Thyroid gland (tissue), 4 donors: ENCODE measurements around the gene RRAGC. TPM values are rescaled to one million over a fixed set of nuclear protein-coding genes. Genes with fewer than 3 reads are reported as not detected.
A peak's percentile ranks its signal among the peaks of the same experiment; 100 is the strongest.

Experiments used
- DNase-seq, 2 donors: peaks; one replicate each; pipeline ENCODE4 v3.0.0-alpha.2; 2019
- H3K27ac ChIP-seq, 3 donors: fragments of 200-600 bp; sonication (generic); 1 replicate in 2 of 3; 2 replicates in 1 of 3; pipeline ENCODE4 v1.5.1; 2016 to 2019; ENCODE audit warnings: mild to moderate bottlenecking in 1 of 3, moderate library complexity in 1 of 3
- H3K27me3 ChIP-seq: fragments of 200-600 bp; sonication (generic); one replicate; pipeline ENCODE4 v1.5.1; 2019
- H3K36me3 ChIP-seq, 2 donors: fragments of 200-600 bp; sonication (generic); one replicate each; pipeline ENCODE4 v1.5.1; 2016 to 2019
- H3K4me1 ChIP-seq, 2 donors: fragments of 200-600 bp; sonication (generic); one replicate each; pipeline ENCODE4 v1.5.1; 2017 to 2019
- H3K4me3 ChIP-seq, 3 donors: fragments of 200-600 bp; sonication (generic); replicated peaks in 1 of 3; 1 replicate in 2 of 3; 2 replicates in 1 of 3; pipeline ENCODE4 v1.5.1; 2016; ENCODE audit warnings: mild to moderate bottlenecking in 1 of 3
- H3K9me3 ChIP-seq: fragments of 200-600 bp; sonication (generic); one replicate; pipeline ENCODE4 v1.5.1; 2017
- CTCF ChIP-seq, 6 experiments: fragments of 200-600 bp in 3 of 6; fragments of 450-650 bp in 3 of 6; sonication (generic) in 3 of 6; IDR thresholded peaks; one replicate each; pipeline ENCODE4 v1.5.1; 2016 to 2019; ENCODE audit warnings: antibody characterized with exemption in 6 of 6, mild to moderate bottlenecking in 2 of 6, inconsistent platforms in 1 of 6, moderate library complexity in 1 of 6
- POLR2A ChIP-seq, 2 donors: fragments of 450-650 bp; IDR thresholded peaks; one replicate each; pipeline ENCODE4 v1.6.1; 2017; ENCODE audit warnings: antibody characterized with exemption in 2 of 2, mild to moderate bottlenecking in 2 of 2, moderate library complexity in 1 of 2
- WGBS, 2 donors: methylation state at CpG; one replicate each; pipeline ENCODE4 v1.1.5; 2017; 5-methylcytosine and 5-hydroxymethylcytosine counted together
- intact Hi-C: fragments of 100-400 bp; cut with DNase I; formaldehyde crosslinking; loops from one replicate; pipeline ENCODE4 v1.15.1; 2023
- total RNA-seq, 4 donors: library from RNA; depleted of rRNA; stranded (reverse); fragments of >200 nt; gene quantifications; one replicate each; pipeline ENCODE4 v1.2.3, GENCODE V29; 2016

The RRAGC gene
- total RNA-seq, 4 donors from 2014 or later = 13.2 to 20.3 (median 15.7) TPM

GRCh38 chr1:38865112-38865715, 5.6 kb upstream of the RRAGC start:
- H3K27me3 ChIP-seq = no peaks in the 10 kb centered on the region
- DNase-seq = no peak
- no peak overlapping the region for H3K27ac ChIP-seq
- no peaks in the 10 kb centered on the region for H3K36me3 ChIP-seq
- TF ChIP-seq POLR2A (IDR thresholded peaks at IDR 0.05) (no peak), CTCF (IDR thresholded peaks at IDR 0.05) (no peak)
- peaks cover 5 to 7% of the 10 kb centered on the region in 2 donors for H3K4me1 ChIP-seq
- intact Hi-C loops = no loop called here
- H3K4me3 ChIP-seq = no peak overlapping the region
- no peaks in the 10 kb centered on the region for H3K9me3 ChIP-seq
- 84 to 94% methylated on average over 4 of the region's 4 CpGs for WGBS, 2 donors

- Histone ChIP-seq H3K9me3 (no peaks in the 10 kb centered on the region), H3K36me3 (peaks cover 0 to 2% of the 10 kb centered on the region in 2 donors), H3K27ac (peak overlapping the region in 2 of 3 donors; percentile 68 to 70), H3K4me3 (peak overlapping the region in 2 of 3 donors; percentile 87), H3K4me1 (peaks cover 12 to 20% of the 10 kb centered on the region in 2 donors), H3K27me3 (no peaks in the 10 kb centered on the region)
- TF ChIP-seq CTCF (IDR thresholded peaks at IDR 0.05) (no peak), POLR2A (IDR thresholded peaks at IDR 0.05) (no peak)
- WGBS, 2 donors = 10 to 13% methylated on average over 6 of the region's 6 CpGs
- intact Hi-C loops = loop anchor here (5.0 kb wide), 1 partner anchor 132 kb away; the partner anchor contains the start of gene AKIRIN1
- DNase-seq = no peak
Observed at GRCh38 chr1:38860454-38860795, 853 bp upstream of the RRAGC start.

- H3K36me3 ChIP-seq = peaks cover 0 to 8% of the 10 kb centered on the region in 2 donors
- peak; percentile 69 to 83 for DNase-seq
- H3K27me3 ChIP-seq = no peaks in the 10 kb centered on the region
- H3K27ac ChIP-seq = peak overlapping the region; percentile 21 to 86 (median 83)
- intact Hi-C loops = no loop called here
- H3K9me3 ChIP-seq = no peaks in the 10 kb centered on the region
- H3K4me1 ChIP-seq = peaks cover 12 to 20% of the 10 kb centered on the region in 2 donors
- H3K4me3 ChIP-seq = peak overlapping the region; percentile 41 to 87 (median 81)
- WGBS, 2 donors = 1 to 2% methylated on average over 9 to 37 of the region's 51 CpGs
- no peak for TF ChIP-seq CTCF (IDR thresholded peaks at IDR 0.05)
- TF ChIP-seq POLR2A (IDR thresholded peaks at IDR 0.05) = peak in 1 of 2 donors; percentile 1
Observed at GRCh38 chr1:38858833-38859560, 575 bp downstream of the RRAGC start.

GRCh38 chr1:38852780-38853179, 6.8 kb downstream of the RRAGC start:
- H3K27ac ChIP-seq = no peak overlapping the region
- H3K4me3 ChIP-seq = no peak overlapping the region
- H3K4me1 ChIP-seq = peaks cover 1 to 5% of the 10 kb centered on the region in 2 donors
- intact Hi-C loops = no loop called here
- WGBS, 2 donors = 72 to 75% methylated on average over 4 of the region's 4 CpGs
- DNase-seq = no peak
- no peaks in the 10 kb centered on the region for H3K27me3 ChIP-seq
- no peak for TF ChIP-seq POLR2A (IDR thresholded peaks at IDR 0.05)
- no peak for TF ChIP-seq CTCF (IDR thresholded peaks at IDR 0.05)
- H3K9me3 ChIP-seq = no peaks in the 10 kb centered on the region
- H3K36me3 ChIP-seq = peaks cover 18 to 29% of the 10 kb centered on the region in 2 donors

- 79 to 94% methylated on average over 1 of the region's 1 CpG for WGBS, 2 donors
- intact Hi-C loops = no loop called here
- H3K27me3 ChIP-seq = no peaks in the 10 kb centered on the region
- H3K36me3 ChIP-seq = peaks cover 37 to 42% of the 10 kb centered on the region in 2 donors
- TF ChIP-seq POLR2A (IDR thresholded peaks at IDR 0.05) = no peak
- no peak for TF ChIP-seq CTCF (IDR thresholded peaks at IDR 0.05)
- DNase-seq = no peak
- no peak overlapping the region for H3K4me3 ChIP-seq
- H3K4me1 ChIP-seq = no peaks in the 10 kb centered on the region
- no peaks in the 10 kb centered on the region for H3K9me3 ChIP-seq
- no peak overlapping the region for H3K27ac ChIP-seq
Observed at GRCh38 chr1:38848071-38848470, 11.5 kb downstream of the RRAGC start.
